NT2/D1 (cell line): ENCODE measurements around the gene FAM78A.

Experiments
- SUZ12 ChIP-seq: IDR thresholded peaks from 2 replicates; pipeline ENCODE4 v1.6.1; 2011; ENCODE audit not compliant: insufficient read length, insufficient read depth; ENCODE audit errors: extremely low read depth
- YY1 ChIP-seq: IDR thresholded peaks from 2 replicates; pipeline ENCODE4 v1.6.1; 2011; ENCODE audit not compliant: insufficient read length, insufficient read depth
- ZNF274 ChIP-seq: IDR thresholded peaks from 2 replicates; pipeline ENCODE4 v1.6.1; 2011; ENCODE audit warnings: mild to moderate bottlenecking, low read depth, low read length

GRCh38 chr9:131324736-131325679 lies 48.7 kb upstream of the FAM78A start:
- TF ChIP-seq ZNF274 (no peak), YY1 (no peak), SUZ12 (no peak)
